Endodermal cell (in vitro differentiated cells): ENCODE data around the gene C20orf96. TPM values are rescaled to one million over a fixed set of nuclear protein-coding genes. Genes with fewer than 3 reads are reported as not detected.

Experiments
- DNase-seq: peaks from one replicate; pipeline ENCODE4 v3.0.0-alpha.2; 2017
- H3K27ac ChIP-seq: 2 replicates; pipeline ENCODE4 v1.5.1; 2013; ENCODE audit warnings: mild to moderate bottlenecking, low read depth, low read length, moderate library complexity
- H3K27me3 ChIP-seq: 2 replicates; pipeline ENCODE4 v1.6.1; 2013; ENCODE audit warnings: mild to moderate bottlenecking, low read length, moderate library complexity; ENCODE audit not compliant: insufficient read depth, control insufficient read depth, poor library complexity, severe bottlenecking
- H3K36me3 ChIP-seq: 2 replicates; pipeline ENCODE4 v1.7.0; 2013; ENCODE audit warnings: mild to moderate bottlenecking, low read length, moderate library complexity; ENCODE audit not compliant: control insufficient read depth, insufficient read depth
- H3K4me1 ChIP-seq: one replicate; pipeline ENCODE4 v1.7.0; 2013; ENCODE audit warnings: low read length; ENCODE audit not compliant: control insufficient read depth, insufficient read depth
- H3K4me3 ChIP-seq: 2 replicates; pipeline ENCODE4 v1.5.1; 2013; ENCODE audit warnings: mild to moderate bottlenecking, low read length, moderate library complexity
- H3K9ac ChIP-seq: 2 replicates; pipeline ENCODE4 v1.6.1; 2013; ENCODE audit warnings: mild to moderate bottlenecking, low read length, moderate library complexity; ENCODE audit not compliant: poor library complexity, severe bottlenecking; ENCODE audit errors: extremely low read depth
- H3K9me3 ChIP-seq: 2 replicates; pipeline ENCODE4 v1.6.1; 2013; ENCODE audit warnings: mild to moderate bottlenecking, low read length, moderate library complexity; ENCODE audit not compliant: control insufficient read depth
- H3K27ac Mint-ChIP-seq: 2 replicates; pipeline ENCODE4 v1.8.0; 2020; ENCODE audit warnings: mixed read lengths
- H3K27me3 Mint-ChIP-seq: 2 replicates; pipeline ENCODE4 v1.8.0; 2021; ENCODE audit warnings: mild to moderate bottlenecking, mixed read lengths; ENCODE audit not compliant: insufficient read depth
- H3K36me3 Mint-ChIP-seq: 2 replicates; pipeline ENCODE4 v1.8.0; 2020; ENCODE audit warnings: low read depth, mixed read lengths
- H3K4me1 Mint-ChIP-seq: 2 replicates; pipeline ENCODE4 v1.8.0; 2020; ENCODE audit warnings: mixed read lengths
- H3K4me3 Mint-ChIP-seq: 2 replicates; pipeline ENCODE4 v1.8.0; 2020; ENCODE audit warnings: mild to moderate bottlenecking, moderate library complexity, mixed read lengths
- H3K9me3 Mint-ChIP-seq: 2 replicates; pipeline ENCODE4 v1.8.0; 2020; ENCODE audit warnings: mild to moderate bottlenecking, mixed read lengths
- WGBS, 2 experiments: methylation state at CpG; one replicate each; pipeline versions ENCODE4 v1.1.5 to v1.1.7; 2013; ENCODE audit warnings: missing lambda C conversion rate in 2 of 2, mixed read lengths in 1 of 2; ENCODE audit not compliant: insufficient coverage in 1 of 2, insufficient read length in 1 of 2; 5-methylcytosine and 5-hydroxymethylcytosine counted together
- total RNA-seq, 2 donors: library from RNA; stranded (reverse); fragmentation: NEBNext Ultra II Directional in 1 of 2; extraction: Animal tissue kit (Norgen Biotek cat#: 25700) in 1 of 2; gene quantifications; 2 replicates in 1 of 2; 3 replicates in 1 of 2; pipeline ENCODE4 v1.2.1, GENCODE V29; 2021
- TF ChIP-seq, protein P1 (sequence below): fragments of 200-600 bp; sonication (generic); conservative IDR thresholded peaks from 2 replicates; pipeline ENCODE4 v1.5.0; 2021; ENCODE audit warnings: antibody characterized with exemption, mild to moderate bottlenecking

C20orf96 gene
- total RNA-seq, 2 donors from 2014 or later: 21.8 to 29.4 TPM

DNA sequence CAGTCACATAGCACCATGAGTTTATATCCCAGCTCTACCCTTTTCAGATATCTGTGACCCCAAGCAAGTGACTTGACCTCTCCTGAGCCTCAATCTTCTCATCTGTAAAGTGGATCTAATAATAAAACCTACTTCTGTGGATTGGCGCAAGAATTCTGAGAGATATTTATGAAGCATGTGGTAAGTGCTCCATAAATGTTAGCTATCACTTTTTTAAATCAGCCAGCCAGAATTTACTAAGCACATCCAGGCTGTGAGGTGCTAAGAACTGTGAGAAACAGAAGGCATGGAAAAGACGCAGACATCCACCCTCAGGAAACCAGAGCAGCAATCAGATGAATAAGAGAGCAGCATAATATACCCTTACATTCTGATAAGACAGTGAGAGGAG, 862 bp downstream of the C20orf96 start:
- peak overlapping the region; percentile 75 for H3K9ac ChIP-seq
- no peaks in the 10 kb centered on the region for H3K9me3 ChIP-seq
- no peaks in the 10 kb centered on the region for H3K27me3 ChIP-seq
- TF ChIP-seq, protein P1, sequence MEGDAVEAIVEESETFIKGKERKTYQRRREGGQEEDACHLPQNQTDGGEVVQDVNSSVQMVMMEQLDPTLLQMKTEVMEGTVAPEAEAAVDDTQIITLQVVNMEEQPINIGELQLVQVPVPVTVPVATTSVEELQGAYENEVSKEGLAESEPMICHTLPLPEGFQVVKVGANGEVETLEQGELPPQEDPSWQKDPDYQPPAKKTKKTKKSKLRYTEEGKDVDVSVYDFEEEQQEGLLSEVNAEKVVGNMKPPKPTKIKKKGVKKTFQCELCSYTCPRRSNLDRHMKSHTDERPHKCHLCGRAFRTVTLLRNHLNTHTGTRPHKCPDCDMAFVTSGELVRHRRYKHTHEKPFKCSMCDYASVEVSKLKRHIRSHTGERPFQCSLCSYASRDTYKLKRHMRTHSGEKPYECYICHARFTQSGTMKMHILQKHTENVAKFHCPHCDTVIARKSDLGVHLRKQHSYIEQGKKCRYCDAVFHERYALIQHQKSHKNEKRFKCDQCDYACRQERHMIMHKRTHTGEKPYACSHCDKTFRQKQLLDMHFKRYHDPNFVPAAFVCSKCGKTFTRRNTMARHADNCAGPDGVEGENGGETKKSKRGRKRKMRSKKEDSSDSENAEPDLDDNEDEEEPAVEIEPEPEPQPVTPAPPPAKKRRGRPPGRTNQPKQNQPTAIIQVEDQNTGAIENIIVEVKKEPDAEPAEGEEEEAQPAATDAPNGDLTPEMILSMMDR: no peak
- 70% methylated on average over 2 of the region's 2 CpGs; no CpG with 5 or more reads in 1 of the 2 experiments for WGBS, 2 experiments
- Mint-ChIP-seq H3K4me1 (peaks cover 5% of the 10 kb centered on the region), H3K27ac (no peak overlapping the region), H3K27me3 (peaks cover 21% of the 10 kb centered on the region), H3K36me3 (peaks cover 14% of the 10 kb centered on the region), H3K4me3 (no peak overlapping the region), H3K9me3 (no peaks in the 10 kb centered on the region)
- no peaks in the 10 kb centered on the region for H3K4me1 ChIP-seq
- DNase-seq: no peak
- H3K36me3 ChIP-seq: no peaks in the 10 kb centered on the region
- peak overlapping the region; percentile 95 for H3K4me3 ChIP-seq
- H3K27ac ChIP-seq: peak overlapping the region; percentile 78

- Mint-ChIP-seq H3K36me3 (peaks cover 14% of the 10 kb centered on the region), H3K27ac (no peak overlapping the region), H3K4me3 (no peak overlapping the region), H3K27me3 (peaks cover 18% of the 10 kb centered on the region), H3K4me1 (peaks cover 5% of the 10 kb centered on the region), H3K9me3 (no peaks in the 10 kb centered on the region)
- Histone ChIP-seq H3K4me1 (no peaks in the 10 kb centered on the region), H3K9me3 (no peaks in the 10 kb centered on the region), H3K4me3 (peak overlapping the region; percentile 95), H3K9ac (no peak overlapping the region), H3K27me3 (no peaks in the 10 kb centered on the region), H3K27ac (no peak overlapping the region), H3K36me3 (no peaks in the 10 kb centered on the region)
- DNase-seq: no peak
- TF ChIP-seq, protein P1: no peak
- WGBS, 2 experiments: 83 to 100% methylated on average over 1 to 3 of the region's 3 CpGs
Observed at GRCh38 chr20:288956-289692, 1.4 kb downstream of the C20orf96 start.

DNA sequence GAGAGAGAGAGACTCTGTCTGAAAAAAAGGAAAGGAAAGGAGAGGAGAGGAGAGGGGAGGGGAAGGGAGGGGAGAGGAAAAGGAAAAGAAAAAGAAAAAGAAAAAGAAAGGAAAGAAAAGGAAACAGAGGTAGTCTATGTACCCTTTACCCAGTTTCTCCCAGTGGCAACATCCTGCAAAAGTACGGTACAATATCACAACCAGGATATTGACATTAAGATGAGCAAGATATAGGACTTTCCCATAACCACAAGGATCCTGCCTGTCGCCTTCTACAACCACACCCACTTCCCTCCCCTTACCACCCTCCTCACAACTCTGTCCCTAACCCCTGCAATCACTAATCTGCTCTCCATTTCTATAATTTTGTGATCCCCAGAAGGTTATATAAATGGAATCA, 4.0 kb downstream of the C20orf96 start:
- H3K27me3 Mint-ChIP-seq: no peaks in the 10 kb centered on the region
- WGBS, 2 experiments: 100% methylated on average over 2 of the region's 2 CpGs; no CpG with 5 or more reads in 1 of the 2 experiments

More for the DNA sequence above, 4.0 kb downstream of the C20orf96 start:
- Histone ChIP-seq H3K4me1 (no peaks in the 10 kb centered on the region), H3K4me3 (no peak overlapping the region), H3K27ac (no peak overlapping the region), H3K9ac (no peak overlapping the region), H3K27me3 (no peaks in the 10 kb centered on the region), H3K9me3 (no peaks in the 10 kb centered on the region), H3K36me3 (peaks cover 6% of the 10 kb centered on the region)
- DNase-seq: no peak
- Mint-ChIP-seq H3K4me1 (peaks cover 4% of the 10 kb centered on the region), H3K36me3 (peaks cover 22% of the 10 kb centered on the region), H3K9me3 (no peaks in the 10 kb centered on the region), H3K4me3 (no peak overlapping the region), H3K27ac (no peak overlapping the region)
- TF ChIP-seq, protein P1: no peak
